HepG2 (cell line): ENCODE data around the gene DPEP3. TPM values are rescaled to one million over a fixed set of nuclear protein-coding genes. Genes with fewer than 3 reads are reported as not detected.
A peak's percentile ranks its signal among the peaks of the same experiment; 100 is the strongest.

Source experiments
- ATF3 ChIP-seq: sonication (generic); formaldehyde crosslinking; IDR thresholded peaks from 2 replicates; pipeline ENCODE4 v1.4.0; 2020; ENCODE audit warnings: missing genetic modification reagents
- CHD2 ChIP-seq: IDR thresholded peaks from 2 replicates; pipeline ENCODE4 v1.6.1; 2011; ENCODE audit warnings: low read depth, low read length, improper control_type of control experiment
- DR1 ChIP-seq: sonication (generic); formaldehyde crosslinking; IDR thresholded peaks from 2 replicates; pipeline ENCODE4 v1.8.0; 2021; ENCODE audit warnings: mild to moderate bottlenecking, missing genetic modification reagents, inconsistent platforms
- ELF1 ChIP-seq: sonication (generic); formaldehyde crosslinking; IDR thresholded peaks from 2 replicates; pipeline ENCODE4 v1.4.0; 2020; ENCODE audit warnings: missing genetic modification reagents
- FOSL1 ChIP-seq: sonication (generic); formaldehyde crosslinking; IDR thresholded peaks from 2 replicates; pipeline ENCODE4 v1.9.0; 2021; ENCODE audit warnings: missing genetic modification reagents, borderline replicate concordance
- GMEB1 ChIP-seq: sonication (generic); formaldehyde crosslinking; IDR thresholded peaks from 2 replicates; pipeline ENCODE4 v1.5.1; 2020; ENCODE audit warnings: missing genetic modification reagents, mild to moderate bottlenecking, borderline replicate concordance
- HBP1 ChIP-seq: IDR thresholded peaks from 2 replicates; pipeline ENCODE4 v1.6.1; 2016; ENCODE audit warnings: low read depth, control low read depth
- HDAC1 ChIP-seq: sonication (generic); formaldehyde crosslinking; IDR thresholded peaks from 2 replicates; pipeline ENCODE4 v1.5.1; 2020; ENCODE audit warnings: mild to moderate bottlenecking, missing genetic modification reagents
- MIXL1 ChIP-seq: IDR thresholded peaks from 2 replicates; pipeline ENCODE4 v1.6.1; 2016
- PITX1 ChIP-seq: sonication (generic); formaldehyde crosslinking; IDR thresholded peaks from 2 replicates; pipeline ENCODE4 v1.5.1; 2020; ENCODE audit warnings: mild to moderate bottlenecking, missing genetic modification reagents
- PLRG1 ChIP-seq: fragments of 450-650 bp; conservative IDR thresholded peaks from 2 replicates; pipeline ENCODE4 v1.6.1; 2016
- SPEN ChIP-seq: sonication (generic); formaldehyde crosslinking; IDR thresholded peaks from 2 replicates; pipeline ENCODE4 v1.5.1; 2020; ENCODE audit warnings: low read depth, mild to moderate bottlenecking, missing genetic modification reagents
- SYNCRIP ChIP-seq: fragments of 200-400 bp; formaldehyde crosslinking; IDR thresholded peaks from 2 replicates; pipeline ENCODE4 v1.6.1; 2018; ENCODE audit warnings: mild to moderate bottlenecking, low read depth, low read length; ENCODE audit not compliant: insufficient read depth
- TRAFD1 ChIP-seq: sonication (generic); formaldehyde crosslinking; IDR thresholded peaks from 2 replicates; pipeline ENCODE4 v1.5.1; 2020; ENCODE audit warnings: missing genetic modification reagents, mild to moderate bottlenecking, borderline replicate concordance
- ZBTB26 ChIP-seq: IDR thresholded peaks from 2 replicates; pipeline ENCODE4 v1.6.1; 2016; ENCODE audit warnings: missing compliant biosample characterization, missing genetic modification reagents, borderline replicate concordance
- ZNF205 ChIP-seq: IDR thresholded peaks from 2 replicates; pipeline ENCODE4 v1.6.1; 2018; ENCODE audit warnings: missing biosample characterization, missing genetic modification reagents
- ZNF331 ChIP-seq: sonication (generic); formaldehyde crosslinking; IDR thresholded peaks from 2 replicates; pipeline ENCODE4 v1.4.0; 2020; ENCODE audit warnings: missing genetic modification reagents
- ZNF513 ChIP-seq: sonication (generic); formaldehyde crosslinking; conservative IDR thresholded peaks from 2 replicates; pipeline ENCODE4 v1.5.0; 2020; ENCODE audit warnings: missing genetic modification reagents
- ZNF616 ChIP-seq: sonication (generic); formaldehyde crosslinking; IDR thresholded peaks from 2 replicates; pipeline ENCODE4 v1.5.0; 2020; ENCODE audit warnings: low read depth, mild to moderate bottlenecking, missing genetic modification reagents
- ZNF619 ChIP-seq: sonication (generic); formaldehyde crosslinking; IDR thresholded peaks from 2 replicates; pipeline ENCODE4 v1.4.0; 2020; ENCODE audit warnings: mild to moderate bottlenecking, missing genetic modification reagents
- ZNF746 ChIP-seq: sonication (generic); formaldehyde crosslinking; IDR thresholded peaks from 2 replicates; pipeline ENCODE4 v1.8.0; 2022; ENCODE audit warnings: mild to moderate bottlenecking, missing genetic modification reagents
- ZNF75D ChIP-seq: sonication (generic); formaldehyde crosslinking; IDR thresholded peaks from 2 replicates; pipeline ENCODE4 v1.8.1; 2023; ENCODE audit warnings: missing genetic modification reagents, mild to moderate bottlenecking, borderline replicate concordance
- ZNF782 ChIP-seq: sonication (generic); formaldehyde crosslinking; IDR thresholded peaks from 2 replicates; pipeline ENCODE4 v1.4.0; 2020; ENCODE audit warnings: missing genetic modification reagents, mild to moderate bottlenecking, borderline replicate concordance
- polyA plus RNA-seq, 8 experiments: library from polyadenylated mRNA; depleted of rRNA in 3 of 8; stranded (reverse) in 7 of 8; unstranded in 1 of 8; fragments of >200 nt; fragmentation: Illumina TruSeq in 4 of 8; extraction: Trizol in 4 of 8; gene quantifications; 2 replicates each; pipeline versions ENCODE4 v1.2.1 to v1.2.3, GENCODE V29; 2011 to 2016; ENCODE audit warnings: low read depth in 4 of 8, missing spikeins in 1 of 8, mixed read lengths in 1 of 8; ENCODE audit not compliant: insufficient read depth in 1 of 8
- total RNA-seq, 5 experiments: library from RNA; depleted of rRNA; stranded (reverse); fragments of >200 nt; fragmentation: Illumina TruSeq; extraction: Trizol; gene quantifications; 2 replicates each; pipeline ENCODE4 v1.2.3, GENCODE V29; 2016; ENCODE audit warnings: low read depth in 1 of 5

DPEP3 gene
- total and polyA plus RNA-seq, 2 of the 13 experiments (the other 11 are each of a cell fraction or from before 2014, with no cell fraction given): not detected

- no peak for TF ChIP-seq HBP1 (CRISPR knock-in tag)
- no peak for TF ChIP-seq ZNF616
- TF ChIP-seq SYNCRIP: no peak
- TF ChIP-seq CHD2: no peak; the same call in 1 of the 2 replicates
- TF ChIP-seq MIXL1 (CRISPR knock-in tag): no peak
- TF ChIP-seq ZNF331 (CRISPR knock-in tag): 0 out of 2 replicates have a peak, but pooled peaks have one; percentile 42
- no peak for TF ChIP-seq PLRG1
- TF ChIP-seq ATF3 (CRISPR knock-in tag): 0 out of 2 replicates have a peak, but pooled peaks have one; percentile 4
- TF ChIP-seq PITX1 (CRISPR knock-in tag): no peak; the same call in 1 of the 2 replicates
- no peak for TF ChIP-seq TRAFD1 (CRISPR knock-in tag)
- TF ChIP-seq ZNF619: 0 out of 2 replicates have a peak, but pooled peaks have one; percentile 58
- no peak for TF ChIP-seq SPEN (CRISPR knock-in tag)
- no peak for TF ChIP-seq ZNF75D
- TF ChIP-seq ELF1 (CRISPR knock-in tag): no peak; the same call in 1 of the 2 replicates
- TF ChIP-seq HDAC1 (CRISPR knock-in tag): no peak
- TF ChIP-seq FOSL1 (CRISPR knock-in tag): no peak
- no peak for TF ChIP-seq GMEB1 (CRISPR knock-in tag)
- TF ChIP-seq ZNF782 (CRISPR knock-in tag): no peak
- TF ChIP-seq ZNF746 (CRISPR knock-in tag): no peak
- 0 out of 2 replicates have a peak, but pooled peaks have one; percentile 48 for TF ChIP-seq DR1 (CRISPR knock-in tag)
- TF ChIP-seq ZNF513: no peak
- TF ChIP-seq ZBTB26 (CRISPR knock-in tag): no peak; the same call in 1 of the 2 replicates
- no peak for TF ChIP-seq ZNF205 (CRISPR knock-in tag)
Measured at GRCh38 chr16:67966549-67967182, 13.6 kb downstream of the DPEP3 start (continued).
